GM19463 (cell line): Measurements from ENCODE around the gene KIAA1217.
A peak's percentile ranks its signal among the peaks of the same experiment; 100 is the strongest.

ENCODE experiments used
- ATAC-seq: cut with Tn5 transposase; IDR thresholded peaks from one replicate; pipeline ENCODE4 v1.9.1; 2021; ENCODE audit warnings: mild to moderate bottlenecking, moderate library complexity; ENCODE audit not compliant: unreplicated experiment

KIAA1217 gene

GRCh38 chr10:24394461-24395190 lies 185.7 kb downstream of the KIAA1217 start:
- ATAC-seq = peak; percentile 88

GRCh38 chr10:24396396-24396795 lies 187.5 kb downstream of the KIAA1217 start:
- no peak for ATAC-seq

GRCh38 chr10:24397662-24398061 lies 188.7 kb downstream of the KIAA1217 start:
- no peak for ATAC-seq

DNA sequence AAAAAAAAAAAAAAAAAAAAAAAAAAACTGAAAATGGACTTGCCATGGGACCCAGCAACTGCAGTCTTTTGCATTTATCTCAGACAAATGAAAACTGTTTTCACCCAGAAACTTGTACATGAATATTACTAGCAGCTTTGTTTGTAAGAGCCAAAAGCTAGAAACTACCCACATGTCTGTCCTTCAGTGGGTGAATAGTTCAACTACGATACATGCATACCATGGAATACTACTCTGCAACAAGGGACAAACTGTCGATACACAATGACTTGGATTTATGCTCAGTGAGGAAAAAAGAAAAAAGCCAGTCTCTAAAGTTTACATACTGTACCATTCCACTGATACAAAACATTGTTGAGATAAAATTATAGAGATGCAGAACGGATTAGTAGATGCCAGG lies 195.6 kb downstream of the KIAA1217 start:
- no peak for ATAC-seq

- ATAC-seq = no peak
These were observed 196.7 kb downstream of the KIAA1217 start for GRCh38 chr10:24405635-24406034.

GRCh38 chr10:24406809-24407483 lies 198.0 kb downstream of the KIAA1217 start:
- ATAC-seq = no peak

DNA sequence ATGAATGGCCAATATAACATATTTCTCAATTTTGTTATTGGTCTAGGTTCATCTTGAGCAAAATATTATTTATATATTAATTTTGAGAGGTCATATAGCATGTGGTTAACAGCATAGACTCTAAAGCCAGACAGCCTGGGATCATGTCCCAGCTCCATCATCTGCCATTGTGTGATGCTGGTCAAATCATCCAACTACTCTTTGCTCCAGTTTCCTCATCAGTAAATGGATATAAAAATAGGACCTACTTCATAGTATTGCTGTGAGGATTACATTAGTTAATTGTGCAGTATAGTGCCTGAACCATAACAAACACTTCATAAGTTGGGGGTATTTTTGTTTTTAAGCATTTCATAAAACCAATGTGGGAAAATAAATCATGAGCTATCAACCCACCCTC lies 199.0 kb downstream of the KIAA1217 start:
- ATAC-seq = no peak

DNA sequence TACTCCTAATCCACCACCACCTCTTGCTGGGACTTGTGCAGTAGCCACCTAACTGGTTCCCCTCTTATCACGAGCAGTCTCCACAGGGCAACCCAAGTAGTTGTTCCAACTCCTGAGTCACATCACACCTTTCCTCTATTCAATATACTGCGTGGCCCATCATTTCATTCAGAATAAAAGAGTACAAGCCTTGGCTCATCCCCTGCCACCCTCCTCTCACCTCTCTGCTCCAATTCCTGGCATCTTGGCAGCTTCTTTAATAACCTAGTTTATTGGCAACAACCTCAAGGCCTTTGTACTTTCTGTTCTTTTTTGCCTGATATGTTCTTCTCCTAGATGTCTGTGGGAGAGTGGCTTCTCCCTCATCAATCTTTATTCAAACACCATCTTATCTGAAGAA lies 199.4 kb downstream of the KIAA1217 start:
- ATAC-seq = no peak

DNA sequence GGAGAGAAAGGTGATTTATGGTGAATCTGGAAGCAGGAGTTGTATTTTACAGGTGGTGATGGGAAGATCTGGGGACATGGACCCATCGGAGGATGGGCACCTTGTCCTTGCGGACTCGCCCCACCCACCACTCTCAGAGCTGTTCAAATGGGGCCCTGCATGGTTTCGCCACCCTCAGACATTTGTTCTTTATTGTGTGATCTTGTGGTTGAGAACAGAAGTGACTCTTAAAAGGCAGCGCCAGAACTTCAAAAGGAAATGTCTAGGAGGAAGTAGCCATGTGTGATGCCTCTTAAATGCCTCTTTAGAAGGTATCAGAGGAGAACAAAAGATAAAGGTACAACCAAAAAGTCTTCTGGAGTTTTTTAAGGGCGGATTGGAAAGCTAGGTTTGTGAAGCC lies 205.7 kb downstream of the KIAA1217 start:
- no peak for ATAC-seq

DNA sequence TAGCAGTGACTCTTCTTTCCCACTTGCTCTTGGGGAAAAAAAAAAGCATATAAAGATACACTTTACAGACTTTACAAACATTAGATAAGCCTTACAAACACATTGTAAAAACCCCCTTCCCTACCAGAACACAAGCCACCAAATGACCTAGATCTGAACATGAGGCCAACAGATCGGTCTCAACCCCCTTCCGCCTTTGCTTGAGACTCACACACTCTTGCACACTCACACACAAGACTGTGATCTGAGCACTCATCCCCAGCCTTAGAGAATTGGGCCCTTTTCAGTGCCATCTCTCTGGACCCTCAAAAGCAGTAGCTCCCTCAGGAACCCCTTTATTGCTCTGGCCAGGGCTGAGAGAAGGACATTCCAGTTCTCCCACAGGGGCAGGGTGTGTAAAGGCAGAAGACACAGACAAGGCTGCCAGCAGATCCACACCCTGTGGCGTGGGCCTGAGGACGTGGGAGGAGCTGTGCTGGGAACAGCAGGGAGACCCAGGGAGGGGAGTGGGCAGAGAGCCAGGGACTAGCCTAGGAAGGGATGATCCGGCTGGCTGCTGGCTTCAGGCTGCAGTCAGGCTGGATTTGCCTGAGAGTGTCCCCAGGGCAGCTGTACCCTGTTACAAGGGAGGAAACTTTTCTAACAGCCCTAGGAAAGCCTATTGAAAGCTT lies 206.7 kb downstream of the KIAA1217 start:
- ATAC-seq = no peak

GRCh38 chr10:24416248-24416647 lies 207.3 kb downstream of the KIAA1217 start:
- ATAC-seq = no peak

GRCh38 chr10:24417053-24417452 lies 208.1 kb downstream of the KIAA1217 start:
- ATAC-seq = no peak

GRCh38 chr10:24418532-24418931 lies 209.6 kb downstream of the KIAA1217 start:
- no peak for ATAC-seq

- ATAC-seq = no peak
These were observed 210.1 kb downstream of the KIAA1217 start for GRCh38 chr10:24419066-24419465.

DNA sequence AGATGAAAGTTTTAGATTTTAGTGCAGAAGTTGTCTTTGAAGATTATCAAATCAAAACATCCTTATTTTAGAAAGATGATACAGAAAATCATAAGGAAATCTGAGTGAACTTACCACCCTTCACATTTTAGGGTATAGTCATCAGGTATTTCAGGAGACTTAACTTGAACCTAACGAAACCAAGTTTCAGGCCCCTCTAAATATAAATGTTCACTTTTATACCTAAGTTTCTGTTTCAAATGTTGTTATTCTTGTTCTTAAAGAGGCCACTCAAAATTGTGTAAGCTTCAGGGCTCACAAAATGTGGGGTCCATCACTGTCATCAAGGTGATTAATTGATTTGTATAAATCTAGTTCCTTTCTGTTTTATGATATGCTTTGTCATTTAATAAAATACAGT lies 216.2 kb downstream of the KIAA1217 start:
- no peak for ATAC-seq

DNA sequence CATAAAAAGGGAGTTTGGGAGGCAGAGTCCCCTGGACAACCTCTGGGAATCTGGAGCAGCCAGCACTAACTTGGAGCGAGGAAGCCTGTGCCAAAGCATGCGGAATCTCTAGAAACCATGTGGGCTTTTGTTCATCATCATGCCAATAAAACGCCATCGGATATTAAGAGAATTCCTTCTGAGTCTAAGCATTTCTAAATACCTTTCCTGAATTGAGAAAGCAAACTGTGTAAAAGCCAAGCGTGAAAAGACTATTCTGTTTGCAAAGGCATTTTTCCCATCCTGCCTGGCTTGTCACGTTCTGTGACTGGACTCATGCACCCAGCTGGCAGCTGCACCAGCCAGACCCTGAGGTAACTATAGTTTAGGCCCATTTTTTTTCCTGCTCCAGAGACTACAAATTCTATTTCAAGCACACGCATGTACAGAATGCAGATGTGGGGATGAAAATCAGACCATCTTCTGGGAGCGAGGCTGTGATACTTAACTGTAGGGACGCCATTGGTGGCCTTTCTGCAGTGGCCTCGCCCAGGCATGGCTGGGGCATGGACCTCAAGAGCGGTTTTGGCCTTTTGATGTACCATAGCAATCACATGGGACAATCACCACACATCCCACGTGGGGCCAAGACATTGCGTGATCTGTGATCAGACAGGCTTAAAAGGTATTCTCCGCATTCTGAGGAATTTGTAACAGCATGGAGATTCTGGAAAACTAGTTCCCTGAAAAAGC lies 218.9 kb downstream of the KIAA1217 start:
- ATAC-seq = no peak

DNA sequence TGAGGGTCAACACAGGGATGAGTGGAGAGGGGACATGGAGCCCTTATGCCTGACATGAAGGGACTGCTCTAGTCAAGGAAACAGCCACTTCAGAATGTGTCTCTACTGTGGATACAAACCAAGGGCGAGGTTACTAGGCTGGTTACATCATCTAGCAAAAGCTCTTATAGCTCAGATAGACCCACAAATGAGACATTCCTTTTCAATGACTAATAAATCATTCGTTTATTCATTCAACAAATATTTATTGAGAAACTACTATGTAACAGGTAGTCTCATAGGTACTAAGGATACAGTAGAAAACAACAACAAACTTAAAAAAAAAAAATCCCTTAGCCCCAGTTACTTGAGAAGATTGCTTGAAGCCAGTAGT lies 219.5 kb downstream of the KIAA1217 start:
- no peak for ATAC-seq

- ATAC-seq = no peak
These were observed 221.7 kb downstream of the KIAA1217 start for GRCh38 chr10:24430591-24430990.

DNA sequence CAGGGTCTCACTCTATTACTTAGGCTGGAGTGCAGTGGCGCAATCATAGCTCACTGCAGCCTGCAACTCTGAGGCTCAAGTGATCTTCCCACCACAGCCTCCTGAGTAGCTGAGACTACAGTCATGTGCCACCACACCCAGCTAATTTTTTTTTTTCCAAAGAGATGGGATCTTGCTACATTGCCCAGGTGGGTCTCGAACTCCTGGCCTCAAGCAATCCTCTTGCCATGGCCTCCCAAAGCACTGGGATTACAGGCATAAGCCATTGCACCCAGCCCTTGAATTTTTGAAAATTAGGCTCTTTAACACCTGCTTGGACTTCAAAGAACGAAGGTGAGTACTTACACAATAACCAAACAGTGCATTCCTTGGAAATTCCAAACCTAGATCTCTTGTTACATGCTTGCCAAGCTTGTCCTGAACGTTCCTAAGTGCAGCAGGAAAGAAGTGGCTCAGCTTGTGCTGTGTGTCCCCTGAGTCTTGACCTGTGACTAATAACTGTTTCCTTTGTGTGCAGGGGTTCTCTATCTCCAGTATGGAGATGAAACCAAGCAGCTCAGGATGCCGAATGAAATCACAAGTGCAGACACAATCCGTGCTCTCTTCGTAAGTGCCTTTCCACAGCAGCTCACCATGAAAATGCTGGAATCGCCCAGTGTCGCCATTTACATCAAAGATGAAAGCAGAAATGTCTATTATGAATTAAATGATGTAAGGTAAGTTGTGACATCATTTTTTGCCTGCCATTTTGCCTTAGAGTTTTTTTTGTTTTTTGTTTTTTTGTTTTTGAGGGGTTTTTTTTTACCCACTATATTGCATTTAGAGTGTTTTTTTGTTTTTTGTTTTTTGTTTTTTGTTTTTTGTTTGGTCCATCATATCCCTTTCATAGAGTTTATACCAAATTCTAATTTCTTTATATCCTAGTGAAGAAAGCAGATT lies 223.8 kb downstream of the KIAA1217 start:
- no peak for ATAC-seq

GRCh38 chr10:24433705-24434104 lies 224.8 kb downstream of the KIAA1217 start:
- no peak for ATAC-seq
